Hepatocyte (in vitro differentiated cells): ENCODE results near the gene ITM2C.

Experiments
- EZH2phosphoT487 ChIP-seq: fragments of 200-600 bp; sonication (generic); IDR thresholded peaks from one replicate; pipeline ENCODE4 v1.6.1; 2018; ENCODE audit warnings: antibody characterized with exemption, mild to moderate bottlenecking, low read depth, moderate library complexity; ENCODE audit not compliant: unreplicated experiment, severe bottlenecking
- TF ChIP-seq, protein P1 (sequence below): fragments of 200-600 bp; sonication (generic); IDR thresholded peaks from 2 replicates; pipeline ENCODE4 v1.5.1; 2016; ENCODE audit warnings: antibody characterized with exemption, mild to moderate bottlenecking; ENCODE audit not compliant: poor library complexity

DNA sequence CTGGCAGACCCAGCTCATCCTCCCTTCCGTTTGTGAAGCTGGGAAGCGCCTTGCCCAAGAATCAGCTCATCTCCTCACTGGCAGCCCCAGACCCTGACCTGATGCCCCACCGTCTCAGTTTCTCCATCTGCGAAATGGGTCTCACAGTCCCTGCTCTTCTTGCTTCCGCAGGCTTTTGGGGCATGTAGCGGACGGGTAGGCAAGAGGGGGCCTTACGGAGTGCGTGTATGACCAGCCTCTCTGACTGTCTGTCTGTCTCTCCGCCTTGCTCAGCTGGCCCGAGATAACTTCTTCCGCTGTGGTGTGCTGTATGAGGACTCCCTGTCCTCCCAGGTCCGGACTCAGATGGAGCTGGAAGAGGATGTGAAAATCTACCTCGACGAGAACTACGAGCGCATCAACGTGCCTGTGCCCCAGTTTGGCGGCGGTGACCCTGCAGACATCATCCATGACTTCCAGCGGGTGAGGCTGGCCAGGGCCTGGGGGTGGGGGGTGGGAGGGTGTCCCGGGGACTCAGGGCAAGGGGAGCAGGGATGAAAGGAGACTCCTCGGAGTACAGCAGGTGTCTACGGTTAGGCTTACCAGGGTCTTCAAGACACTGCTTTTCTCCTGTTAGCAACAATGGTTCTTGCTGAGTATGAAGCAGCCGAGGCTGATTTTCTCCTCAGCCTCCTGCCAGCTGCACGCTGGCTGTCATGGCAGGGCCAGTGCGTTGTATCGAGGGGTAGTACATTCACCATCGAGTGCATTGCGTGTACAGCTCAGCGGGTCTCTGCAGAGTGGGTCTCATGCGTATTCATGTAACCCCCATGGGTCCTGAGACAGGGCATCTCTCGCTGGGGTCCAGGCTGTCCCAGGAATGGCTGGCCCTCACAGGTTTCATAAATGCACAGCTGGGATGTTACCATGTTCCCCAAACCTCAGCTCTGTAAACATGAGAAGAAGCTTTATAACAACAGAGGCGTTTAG is 10.9 kb downstream of the ITM2C start:
- TF ChIP-seq, protein P1, sequence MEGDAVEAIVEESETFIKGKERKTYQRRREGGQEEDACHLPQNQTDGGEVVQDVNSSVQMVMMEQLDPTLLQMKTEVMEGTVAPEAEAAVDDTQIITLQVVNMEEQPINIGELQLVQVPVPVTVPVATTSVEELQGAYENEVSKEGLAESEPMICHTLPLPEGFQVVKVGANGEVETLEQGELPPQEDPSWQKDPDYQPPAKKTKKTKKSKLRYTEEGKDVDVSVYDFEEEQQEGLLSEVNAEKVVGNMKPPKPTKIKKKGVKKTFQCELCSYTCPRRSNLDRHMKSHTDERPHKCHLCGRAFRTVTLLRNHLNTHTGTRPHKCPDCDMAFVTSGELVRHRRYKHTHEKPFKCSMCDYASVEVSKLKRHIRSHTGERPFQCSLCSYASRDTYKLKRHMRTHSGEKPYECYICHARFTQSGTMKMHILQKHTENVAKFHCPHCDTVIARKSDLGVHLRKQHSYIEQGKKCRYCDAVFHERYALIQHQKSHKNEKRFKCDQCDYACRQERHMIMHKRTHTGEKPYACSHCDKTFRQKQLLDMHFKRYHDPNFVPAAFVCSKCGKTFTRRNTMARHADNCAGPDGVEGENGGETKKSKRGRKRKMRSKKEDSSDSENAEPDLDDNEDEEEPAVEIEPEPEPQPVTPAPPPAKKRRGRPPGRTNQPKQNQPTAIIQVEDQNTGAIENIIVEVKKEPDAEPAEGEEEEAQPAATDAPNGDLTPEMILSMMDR, result no peak
- TF ChIP-seq EZH2phosphoT487, result no peak
